Tongue (tissue), 2 donors: ENCODE results near the gene ATG101. TPM values are rescaled to one million over a fixed set of nuclear protein-coding genes. Genes with fewer than 3 reads are reported as not detected.
A peak's percentile ranks its signal among the peaks of the same experiment; 100 is the strongest.

ENCODE experiments used
- DNase-seq: peaks from one replicate; pipeline ENCODE4 v3.0.0-alpha.2; 2015
- total RNA-seq: library from RNA; depleted of rRNA; stranded (reverse); fragments of >200 nt; gene quantifications from one replicate; pipeline ENCODE4 v1.2.3, GENCODE V29; 2014

Gene ATG101
- total RNA-seq, 1 donor from 2014 or later, result 30.3 TPM

- no peak for DNase-seq
These were observed 10.0 kb downstream of the ATG101 start, which contains the start of gene SMIM41 for GRCh38 chr12:52079576-52080402. TSS of gene SMIM41 (plus strand) at chr12:52079704. CDS start at chr12:52079780, 76 bp downstream.

GRCh38 chr12:52080403-52081251, 10.8 kb downstream of the ATG101 start:
- DNase-seq, result no peak

GRCh38 chr12:52081263-52081733, 11.5 kb downstream of the ATG101 start:
- peak; percentile 82 for DNase-seq

GRCh38 chr12:52082026-52082668, 12.4 kb downstream of the ATG101 start:
- peak; percentile 61 for DNase-seq

GRCh38 chr12:52082669-52082987, 12.8 kb downstream of the ATG101 start:
- DNase-seq, result no peak

GRCh38 chr12:52082988-52083637, 13.3 kb downstream of the ATG101 start:
- peak; percentile 80 for DNase-seq

- no peak for DNase-seq
These were observed 13.8 kb downstream of the ATG101 start for GRCh38 chr12:52083638-52083996.

- no peak for DNase-seq
These were observed 14.9 kb downstream of the ATG101 start for GRCh38 chr12:52084491-52085231.

GRCh38 chr12:52085682-52086180, 16.0 kb downstream of the ATG101 start:
- DNase-seq, result no peak

- no peak for DNase-seq
These were observed 16.6 kb downstream of the ATG101 start for GRCh38 chr12:52086366-52086765.

GRCh38 chr12:52086944-52087835, 17.4 kb downstream of the ATG101 start:
- no peak for DNase-seq

- DNase-seq, result no peak
These were observed 18.4 kb downstream of the ATG101 start for GRCh38 chr12:52087961-52088820.

- DNase-seq, result no peak
These were observed 19.7 kb downstream of the ATG101 start for GRCh38 chr12:52089491-52089890.

- DNase-seq, result no peak
These were observed 20.5 kb downstream of the ATG101 start for GRCh38 chr12:52090291-52090690.

GRCh38 chr12:52091061-52091460, 21.3 kb downstream of the ATG101 start:
- DNase-seq, result no peak

- DNase-seq, result no peak
These were observed 22.1 kb downstream of the ATG101 start for GRCh38 chr12:52091869-52092268.

- no peak for DNase-seq
These were observed 23.6 kb downstream of the ATG101 start for GRCh38 chr12:52093346-52093745.

GRCh38 chr12:52096332-52097044, 26.7 kb downstream of the ATG101 start:
- no peak for DNase-seq
